NCI-H146 treated with DMSO at 0.1 percent for 48 hours (cell line): ENCODE results near the gene SCNN1A.

Source experiments
- DNase-seq: peaks from one replicate; lab custom pipeline; 2025; ENCODE audit not compliant: unreplicated experiment; lab: John Stamatoyannopoulos, UW

SCNN1A gene

DNA sequence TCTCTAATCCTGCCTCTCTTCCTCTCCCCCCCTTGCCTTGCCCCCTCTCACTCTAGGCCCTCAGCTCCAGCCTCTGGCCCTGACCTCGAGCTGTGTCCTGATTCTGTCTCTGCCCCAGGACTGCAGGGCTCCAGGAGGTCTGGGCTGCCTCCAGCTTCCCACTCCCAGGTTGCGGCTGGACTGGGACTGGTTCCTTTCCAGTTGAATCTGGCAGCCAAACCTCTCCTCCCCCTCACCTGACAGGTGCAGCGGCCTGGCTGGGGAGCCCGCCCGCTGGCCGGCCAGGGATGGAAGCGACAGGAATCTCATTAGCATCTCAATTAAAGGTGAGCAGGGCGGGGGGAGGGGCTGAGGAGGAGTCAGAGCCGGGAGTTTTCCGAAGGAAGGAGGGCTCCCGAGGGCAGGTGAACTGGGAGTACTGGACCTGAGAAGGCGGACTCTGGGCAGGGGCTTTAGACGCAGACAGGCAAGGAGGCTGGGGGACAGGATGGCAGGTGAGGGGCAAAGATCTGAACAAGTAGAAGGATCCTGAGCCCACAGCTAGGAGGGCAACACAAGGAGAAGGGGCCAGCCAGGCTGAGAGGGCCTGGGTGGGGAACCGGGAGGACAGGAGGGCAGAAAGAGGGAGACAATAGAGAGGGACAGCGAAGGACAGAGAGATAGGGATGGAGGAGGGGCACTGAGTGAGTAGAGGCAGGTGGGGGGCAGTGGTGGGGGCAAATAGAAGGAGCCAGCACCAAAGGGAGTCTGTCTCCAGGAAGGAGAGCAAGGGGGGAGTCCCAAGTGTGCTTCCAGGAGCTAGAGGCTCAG is at the start of gene SCNN1A:
SCNN1A (minus strand) TSS at position 295 of the 810 bp plus-strand sequence. CDS start 780 bp downstream, outside the sequence.
- peak; percentile 99 for DNase-seq

DNA sequence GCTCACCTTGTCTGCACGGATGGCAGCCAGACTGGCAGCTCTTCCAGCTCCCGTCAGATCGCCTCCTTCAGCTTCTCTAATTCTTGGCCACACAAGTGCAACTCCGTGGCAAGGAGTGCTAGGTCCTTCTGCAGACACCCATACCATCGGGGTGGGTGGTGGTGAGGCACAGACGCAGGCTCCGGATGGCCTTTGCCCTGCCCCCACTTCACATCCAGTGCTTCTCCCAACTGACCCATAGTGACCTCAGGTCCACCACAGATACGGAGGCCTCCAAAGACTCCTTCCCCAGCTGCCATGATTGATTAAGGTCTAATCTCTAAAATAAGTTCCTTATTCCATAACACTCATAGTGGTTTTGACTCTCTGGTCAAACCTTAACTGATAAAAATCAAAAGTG is 49.5 kb upstream of the SCNN1A start:
- no peak for DNase-seq

DNA sequence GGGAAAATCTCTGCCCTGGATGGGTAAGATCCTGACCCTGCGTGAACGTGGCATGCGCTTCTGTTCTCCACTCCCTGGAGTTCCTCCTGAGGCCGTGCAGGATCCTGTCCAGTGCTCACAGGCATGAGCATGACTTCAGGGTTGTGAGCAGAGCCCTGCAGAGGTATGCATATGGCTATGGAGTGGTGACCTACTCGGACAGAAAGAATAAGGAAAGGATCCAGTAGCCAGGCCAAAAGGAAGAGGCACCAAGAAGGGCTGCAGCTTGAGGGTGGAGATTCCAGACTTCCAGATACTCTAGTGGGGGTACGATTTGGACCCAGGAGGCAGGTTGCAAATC is 48.6 kb upstream of the SCNN1A start:
- no peak for DNase-seq

DNA sequence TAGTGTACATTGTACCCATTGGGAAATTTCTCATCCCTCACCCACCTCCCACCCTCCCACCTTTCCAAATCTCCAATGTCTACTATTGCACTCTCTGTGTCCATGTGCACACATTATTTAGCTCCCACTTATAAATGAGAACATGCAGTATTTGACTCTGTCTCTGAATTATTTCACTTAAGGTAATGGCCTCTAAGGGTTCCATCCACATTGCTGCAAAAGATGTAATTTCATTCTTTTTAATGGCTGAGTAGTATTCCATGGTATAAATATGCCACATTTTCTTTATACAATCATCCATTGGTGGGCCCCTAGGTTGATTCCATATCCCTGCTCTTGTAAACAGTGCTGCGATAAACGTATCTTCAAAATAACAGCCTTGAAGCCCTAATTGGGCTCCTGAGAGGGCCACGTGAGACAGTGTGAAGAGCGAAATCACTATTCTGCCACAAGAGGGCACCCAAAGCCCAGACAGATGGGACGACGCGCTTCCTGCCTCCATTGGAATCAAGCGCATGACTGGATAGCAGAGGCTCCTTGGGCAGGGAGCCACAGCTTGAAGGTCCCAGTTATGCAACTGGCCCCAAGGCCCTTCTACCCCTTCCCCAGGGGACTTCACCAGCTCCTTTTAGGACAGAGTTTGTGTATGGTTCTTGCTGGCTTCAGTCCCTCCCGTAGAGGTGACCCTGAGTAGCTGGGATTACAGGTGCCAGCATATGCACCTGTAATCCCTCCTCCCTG is 48.1 kb upstream of the SCNN1A start:
- peak; percentile 92 for DNase-seq

DNA sequence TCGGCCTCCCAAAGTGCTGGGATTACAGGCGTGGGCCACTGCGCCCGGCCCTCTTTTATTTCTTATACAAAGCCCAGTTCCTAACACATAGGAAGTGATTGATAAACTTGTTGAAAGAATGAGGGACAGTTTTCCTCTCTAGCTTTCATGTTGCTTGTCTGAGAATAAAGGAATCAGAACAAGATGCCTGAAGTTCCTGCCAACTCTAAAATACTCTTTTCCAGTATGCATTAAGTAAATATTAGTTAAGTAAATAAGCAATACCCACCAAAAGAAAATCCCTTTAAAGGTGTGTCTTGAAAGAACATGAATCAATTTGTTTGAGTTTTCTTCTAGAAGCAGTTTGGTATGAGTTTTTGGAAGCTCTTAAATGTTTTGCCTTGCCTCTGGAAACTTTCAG is 45.0 kb upstream of the SCNN1A start:
- no peak for DNase-seq

DNA sequence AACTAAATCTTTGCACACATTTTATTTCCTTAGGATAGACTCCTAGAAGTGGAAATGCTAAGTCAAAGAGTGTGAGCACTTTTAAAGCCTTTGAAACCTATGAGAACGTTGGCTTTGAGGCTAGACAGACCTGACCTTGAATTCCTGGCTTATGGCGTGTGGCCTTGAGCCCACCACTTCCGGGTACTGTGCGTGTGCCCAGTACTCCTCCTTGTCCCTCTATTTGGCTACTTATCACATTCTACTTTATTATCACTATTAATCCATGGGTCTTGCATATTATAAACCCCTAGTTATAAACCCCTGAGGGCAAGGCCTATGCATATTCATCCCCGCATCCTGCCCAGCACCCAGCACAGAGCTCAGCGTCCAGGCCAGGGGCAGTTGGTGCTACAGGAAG is 43.4 kb upstream of the SCNN1A start:
- no peak for DNase-seq

DNA sequence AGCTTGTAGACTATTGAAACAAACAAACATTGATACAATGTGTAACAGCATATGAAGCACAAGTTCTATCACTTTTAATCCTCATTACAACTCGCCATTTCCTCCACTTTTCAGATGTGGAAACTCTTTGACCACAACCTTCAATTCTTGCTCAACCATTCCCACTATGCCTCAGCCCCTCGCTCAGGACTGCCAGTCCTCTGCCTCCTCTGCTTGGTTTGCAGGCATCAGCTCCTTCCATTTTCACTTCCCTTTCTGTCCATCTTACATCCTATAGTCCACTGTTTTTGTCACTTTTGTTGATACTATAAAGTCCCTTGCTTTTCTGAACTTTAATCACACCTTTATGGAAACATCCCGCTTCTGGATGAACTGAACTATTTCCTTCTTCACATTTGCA is 41.2 kb upstream of the SCNN1A start:
- DNase-seq: no peak

DNA sequence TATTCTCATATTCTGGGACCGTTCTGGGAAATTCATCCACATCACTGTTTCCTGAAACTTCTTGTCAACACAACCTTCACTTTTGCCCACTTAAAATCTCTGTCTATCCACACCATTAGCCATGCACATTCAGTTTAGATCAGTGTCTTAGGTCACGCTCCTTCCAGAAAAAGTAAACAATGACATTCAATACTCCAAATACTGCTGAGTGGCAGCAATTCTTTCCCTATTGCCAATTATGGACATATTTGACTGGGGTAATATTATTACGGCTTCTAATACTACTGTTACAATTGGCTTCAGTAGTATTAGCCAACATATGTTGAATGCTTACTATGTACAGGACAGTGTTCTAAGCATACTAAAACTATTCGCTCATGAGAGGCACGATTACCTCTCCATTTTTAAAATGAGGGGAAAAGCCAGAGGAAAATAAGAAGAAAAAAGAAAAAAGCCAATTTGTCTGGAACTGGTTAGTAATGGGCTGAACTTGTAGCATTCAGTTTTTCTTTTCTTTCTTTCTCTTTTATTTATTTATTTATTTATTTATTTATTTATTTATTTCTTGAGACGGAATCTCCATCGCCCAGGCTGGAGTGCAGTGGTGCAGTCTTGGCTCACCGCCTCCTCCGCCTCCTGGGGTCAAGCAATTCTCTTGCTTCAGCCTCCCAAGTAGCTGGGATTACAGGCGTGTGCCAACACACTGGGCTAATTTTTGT is 32.0 kb upstream of the SCNN1A start:
- DNase-seq: peak; percentile 22

DNA sequence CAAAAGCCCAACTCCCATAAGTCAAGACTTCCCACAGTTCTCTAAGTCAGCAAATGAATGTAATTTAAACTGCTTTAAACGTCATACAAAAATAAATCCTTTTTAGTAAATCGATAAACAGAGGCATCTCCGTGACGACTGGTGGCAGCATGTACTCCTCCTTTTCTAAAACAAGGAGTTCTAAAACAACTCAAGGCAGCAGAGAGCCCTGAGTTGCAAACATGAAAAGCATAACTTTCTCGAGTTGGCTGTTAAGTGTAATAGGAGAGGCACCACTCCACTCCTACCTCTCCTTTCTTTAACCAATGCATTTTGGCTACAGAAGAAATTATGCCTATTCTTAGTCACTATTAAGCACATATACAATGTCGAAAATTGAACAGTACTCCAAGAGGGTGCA is 30.6 kb upstream of the SCNN1A start:
- DNase-seq: no peak

DNA sequence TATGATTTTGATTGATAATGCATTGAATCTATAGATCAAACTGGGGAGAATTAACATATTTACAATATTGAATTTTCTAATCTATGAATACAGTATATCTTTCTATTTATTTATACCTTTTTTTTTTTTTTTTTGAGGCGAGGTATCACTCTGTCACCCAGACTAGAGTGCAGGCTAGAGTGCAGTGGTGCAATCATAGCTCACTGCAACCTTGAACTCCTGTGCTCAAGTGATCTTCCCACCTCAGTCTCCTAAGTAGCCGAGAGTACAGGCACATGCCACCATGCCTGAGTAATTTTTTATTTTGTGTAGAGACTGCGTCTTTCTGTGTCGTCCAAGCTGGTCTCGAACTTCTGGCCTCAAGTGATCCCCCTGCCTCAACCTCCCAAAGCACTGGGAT is 29.0 kb upstream of the SCNN1A start:
- no peak for DNase-seq

DNA sequence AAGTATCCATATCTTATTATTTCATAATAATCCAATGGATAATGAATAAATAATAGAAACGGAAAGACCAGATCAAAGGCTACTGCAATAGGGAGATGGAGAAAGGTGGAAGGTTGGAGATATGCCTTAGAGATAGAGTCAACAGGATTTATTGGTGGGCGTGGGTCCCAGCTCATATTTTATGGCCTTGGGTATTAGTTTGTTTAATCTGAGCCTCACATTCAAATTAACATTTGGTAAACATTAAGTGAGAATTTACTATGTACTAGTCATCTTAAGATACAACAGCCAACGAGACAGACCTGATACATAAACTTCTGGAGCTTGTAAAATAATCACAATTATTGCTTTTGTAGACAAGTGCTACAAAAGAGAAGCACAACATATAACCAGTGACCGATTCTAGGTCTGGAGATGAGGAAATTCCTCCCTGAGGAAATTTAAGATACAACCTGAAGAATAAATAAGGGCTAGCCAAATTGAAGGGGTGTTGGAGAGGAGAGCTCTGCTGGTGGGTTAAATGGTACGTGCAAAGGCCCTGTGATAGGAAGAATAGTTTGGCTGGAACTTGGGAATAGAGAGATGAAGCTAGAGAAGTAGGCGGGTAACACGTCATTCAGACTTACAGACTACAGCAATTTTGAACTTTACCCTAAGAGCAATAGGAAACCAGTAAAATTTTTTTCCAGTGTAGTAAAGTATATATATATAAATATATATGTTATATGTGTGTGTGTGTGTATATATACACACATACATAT is 24.7 kb upstream of the SCNN1A start:
- DNase-seq: no peak

DNA sequence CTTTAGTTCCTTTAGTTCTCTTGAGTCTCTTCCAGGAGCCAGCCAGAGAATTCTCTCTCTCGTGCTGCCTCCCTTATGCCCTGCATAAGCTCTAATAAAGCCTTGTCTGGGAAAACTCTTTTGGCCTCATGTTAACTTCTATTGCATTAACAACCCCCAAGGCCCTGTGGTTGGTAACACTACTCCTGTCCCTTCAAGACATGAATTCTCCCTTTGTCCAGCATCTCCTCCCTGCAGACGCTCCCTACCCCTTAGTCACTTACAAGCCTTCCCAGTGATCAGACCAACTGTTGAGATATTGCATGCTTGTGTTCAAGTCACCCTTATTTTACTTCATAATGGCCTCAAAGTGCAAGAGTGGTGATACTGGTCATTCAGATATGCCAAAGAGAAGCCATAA is 20.7 kb upstream of the SCNN1A start:
- no peak for DNase-seq

DNA sequence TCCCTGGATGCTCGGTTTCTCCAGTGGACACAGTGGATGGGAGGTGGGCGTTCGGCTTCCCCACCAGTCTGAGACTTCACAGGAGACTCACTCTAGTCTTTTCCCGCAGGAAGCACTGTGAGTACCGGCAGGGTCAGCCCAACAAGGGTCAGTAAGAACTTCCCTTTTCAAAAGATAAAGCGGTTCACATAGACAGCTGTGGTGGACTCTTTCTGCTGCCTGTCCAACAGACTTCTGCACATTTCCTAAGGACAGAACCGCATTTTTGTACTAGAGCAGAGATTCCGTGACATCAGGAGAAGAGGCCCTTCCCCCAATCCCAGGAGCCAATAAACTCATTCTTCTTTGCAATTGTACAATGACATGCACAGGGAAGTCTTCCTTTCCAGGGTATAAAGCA is 19.0 kb upstream of the SCNN1A start:
- DNase-seq: no peak

DNA sequence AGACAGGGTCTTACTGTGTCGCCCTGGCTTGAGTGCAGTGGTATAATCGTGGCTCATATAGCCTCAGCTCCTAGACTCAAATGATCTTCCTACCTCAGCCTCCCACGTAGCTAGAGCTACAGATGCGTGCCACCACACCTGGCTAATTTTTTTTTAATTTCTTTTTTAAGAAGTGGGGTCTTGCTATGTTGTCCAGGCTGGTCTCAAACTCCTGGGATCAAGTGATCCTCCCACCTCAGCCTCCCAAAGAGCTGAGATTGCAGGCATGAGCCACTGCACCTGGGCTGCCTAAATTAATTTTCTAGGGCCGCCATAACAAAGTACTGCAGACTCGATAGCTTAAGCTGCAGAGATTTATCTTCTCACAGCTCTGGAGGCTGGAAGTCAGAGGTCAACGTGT is 17.7 kb upstream of the SCNN1A start:
- no peak for DNase-seq

DNA sequence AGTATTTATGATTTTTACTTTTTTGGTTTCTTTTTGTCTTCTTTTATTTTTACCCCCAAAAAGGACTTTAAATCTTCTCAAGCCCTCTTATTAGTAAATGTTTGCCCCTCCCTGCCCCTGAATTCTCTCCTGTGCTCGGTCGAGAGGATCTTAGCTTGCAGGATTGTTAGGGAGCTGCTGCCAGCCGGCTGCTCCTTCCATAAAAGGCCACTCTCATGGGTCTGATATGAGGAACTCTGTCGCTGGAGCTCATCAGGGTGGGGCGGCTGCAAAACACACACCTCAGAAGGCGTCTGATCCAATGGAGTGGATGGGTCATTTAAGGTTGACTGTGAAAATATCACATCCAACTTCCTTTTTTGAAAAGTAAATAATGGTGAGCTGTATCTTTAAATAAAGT is 17.1 kb upstream of the SCNN1A start:
- DNase-seq: no peak

DNA sequence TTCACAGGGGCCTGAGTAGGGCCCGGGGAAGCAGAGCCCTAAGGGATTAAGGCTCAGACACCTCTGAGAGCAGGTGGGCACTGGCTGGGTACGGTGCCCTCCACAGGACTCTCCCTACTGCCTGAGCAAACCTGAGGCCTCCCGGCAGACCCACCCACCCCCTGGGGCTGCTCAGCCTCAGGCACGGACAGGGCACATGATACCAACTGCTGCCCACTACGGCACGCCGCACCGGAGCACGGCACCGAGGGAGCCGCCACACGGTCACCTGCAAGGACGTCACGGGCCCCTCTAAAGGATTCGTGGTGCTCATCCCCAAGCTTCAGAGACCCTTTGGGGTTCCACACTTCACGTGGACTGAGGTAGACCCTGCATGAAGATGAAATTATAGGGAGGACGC is 15.7 kb upstream of the SCNN1A start:
- DNase-seq: no peak

DNA sequence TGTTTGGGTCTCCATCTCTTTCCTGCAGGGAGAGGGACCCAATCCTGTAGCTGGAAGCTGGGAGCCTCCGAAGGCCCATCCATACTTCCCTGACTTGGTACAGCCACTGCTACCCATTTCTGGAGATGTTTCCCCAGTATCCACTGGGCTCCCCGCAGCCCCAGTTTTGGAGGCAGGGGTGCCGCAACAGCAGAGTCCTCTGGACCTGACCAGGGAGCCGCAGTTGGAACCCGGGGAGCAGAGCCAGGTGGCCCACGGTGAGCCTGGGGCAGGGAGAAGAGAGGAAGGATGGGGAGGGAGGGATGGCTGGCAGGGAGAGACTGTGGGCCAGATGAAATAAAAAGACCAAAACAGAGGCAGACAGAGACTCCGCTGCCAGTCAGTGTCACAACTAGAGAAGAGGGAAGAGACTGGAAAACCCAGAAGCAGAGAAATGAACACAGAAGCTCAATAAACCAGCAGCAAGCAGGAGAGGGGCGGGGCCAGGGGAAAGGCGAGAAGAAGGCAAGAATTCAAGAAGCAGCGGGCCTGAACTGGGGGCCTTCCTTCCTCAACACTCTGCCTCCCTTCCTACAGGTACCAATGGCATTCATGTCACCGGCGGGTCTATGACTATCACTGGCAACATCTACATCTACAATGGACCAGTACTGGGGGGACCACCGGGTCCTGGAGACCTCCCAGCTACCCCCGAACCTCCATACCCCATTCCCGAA is 14.9 kb upstream of the SCNN1A start:
- no peak for DNase-seq

DNA sequence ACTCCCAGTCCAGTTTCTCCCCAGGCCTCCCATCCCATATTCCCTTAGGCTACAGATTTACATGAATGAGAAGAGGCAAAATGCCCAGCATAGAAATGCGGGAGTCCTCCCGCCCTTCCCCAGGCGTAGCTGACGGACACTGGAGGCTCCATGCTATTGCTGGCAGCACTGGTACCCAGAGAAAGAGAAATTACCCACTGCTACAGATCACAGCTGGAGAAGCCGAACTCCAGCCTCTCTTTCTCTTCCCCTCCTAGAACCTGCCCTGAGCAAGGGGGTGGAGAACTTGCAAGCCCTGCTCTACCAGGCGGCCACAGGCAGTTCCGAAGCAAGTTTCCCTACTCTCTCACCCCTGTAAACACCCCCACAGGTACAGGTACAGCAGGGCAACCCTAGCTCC is 12.2 kb upstream of the SCNN1A start:
- no peak for DNase-seq

DNA sequence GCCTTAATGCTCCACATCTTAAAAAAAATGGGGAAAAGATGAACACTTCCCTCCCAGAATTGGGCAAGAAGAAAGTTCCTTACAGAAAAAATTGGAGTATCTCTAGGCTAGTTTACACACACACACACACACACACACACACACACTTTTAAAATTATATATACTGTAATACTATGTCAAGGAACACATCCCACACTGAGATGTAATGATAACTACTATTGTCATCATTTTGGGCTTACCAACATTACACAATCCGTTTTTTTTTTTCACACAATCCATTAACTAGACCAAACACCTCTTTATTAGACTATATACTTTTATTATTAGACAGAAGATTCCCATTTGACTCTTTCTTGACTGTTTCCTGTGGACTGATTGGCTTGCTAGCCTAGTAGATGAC is 11.1 kb upstream of the SCNN1A start:
- DNase-seq: no peak

DNA sequence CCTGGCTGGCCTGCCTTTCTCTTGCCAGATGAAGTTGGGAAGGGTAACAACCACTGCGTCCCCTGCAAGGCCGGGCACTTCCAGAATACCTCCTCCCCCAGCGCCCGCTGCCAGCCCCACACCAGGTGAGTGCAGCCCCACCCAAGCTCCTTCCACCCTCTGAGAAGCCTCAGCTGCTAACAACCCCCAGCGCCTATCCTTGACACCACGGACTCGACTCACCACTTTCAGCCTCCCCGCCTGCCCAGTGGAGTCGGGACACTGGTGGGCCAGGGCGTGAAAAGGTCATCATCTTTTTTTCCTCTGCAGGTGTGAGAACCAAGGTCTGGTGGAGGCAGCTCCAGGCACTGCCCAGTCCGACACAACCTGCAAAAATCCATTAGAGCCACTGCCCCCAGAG is 10.7 kb upstream of the SCNN1A start:
- DNase-seq: no peak
